Measurements from ENCODE around the gene DIS3L.
A peak's percentile ranks its signal among the peaks of the same experiment; 100 is the strongest.
"Not testable (repeated sequence)": the region's sequence is repeated elsewhere in the genome, so short reads cannot be mapped to it uniquely, and the experiment has no call there.

The DIS3L gene

GRCh38 chr15:66278056-66278455, 15.3 kb upstream of the DIS3L start:
- no peak for DNase-seq

GRCh38 chr15:66278671-66279070, 14.7 kb upstream of the DIS3L start:
- DNase-seq, result no peak

GRCh38 chr15:66284271-66284670, 9.1 kb upstream of the DIS3L start:
- DNase-seq, result no peak

GRCh38 chr15:66285533-66286280, 7.7 kb upstream of the DIS3L start:
- no peak for DNase-seq

GRCh38 chr15:66287461-66288057, 5.8 kb upstream of the DIS3L start:
- peak; percentile 14 for DNase-seq

- DNase-seq, result no peak
Observed at GRCh38 chr15:66288093-66288492, 5.3 kb upstream of the DIS3L start.

- DNase-seq, result no peak
Observed at GRCh38 chr15:66288551-66289185, 4.7 kb upstream of the DIS3L start.

- DNase-seq, result no peak
Observed at GRCh38 chr15:66290007-66290406, 3.4 kb upstream of the DIS3L start.

- no peak for DNase-seq
Observed at GRCh38 chr15:66290518-66290917, 2.9 kb upstream of the DIS3L start.

GRCh38 chr15:66291816-66292570, 1.4 kb upstream of the DIS3L start:
- DNase-seq, result no peak

GRCh38 chr15:66292571-66293418, 573 bp upstream of the DIS3L start:
- no peak for DNase-seq

- DNase-seq, result peak; percentile 7
Observed at GRCh38 chr15:66294157-66294931, 976 bp downstream of the DIS3L start.

GRCh38 chr15:66294932-66295235, 1.5 kb downstream of the DIS3L start:
- no peak for DNase-seq

- DNase-seq, result no peak
Observed at GRCh38 chr15:66296186-66296585, 2.8 kb downstream of the DIS3L start.

GRCh38 chr15:66298803-66299251, 5.5 kb downstream of the DIS3L start:
- DNase-seq, result no peak

- DNase-seq, result no peak
Observed at GRCh38 chr15:66302489-66303278, 9.3 kb downstream of the DIS3L start.

- not testable (repeated sequence) for DNase-seq
Observed at GRCh38 chr15:66304425-66304824, 11.1 kb downstream of the DIS3L start.

GRCh38 chr15:66306381-66306780, 13.0 kb downstream of the DIS3L start:
- no peak for DNase-seq

- DNase-seq, result no peak
Observed at GRCh38 chr15:66308531-66308930, 15.2 kb downstream of the DIS3L start.

- DNase-seq, result no peak
Observed at GRCh38 chr15:66309828-66310227, 16.5 kb downstream of the DIS3L start.

GRCh38 chr15:66310786-66311185, 17.4 kb downstream of the DIS3L start:
- DNase-seq, result no peak

Measured in central memory CD4-positive, alpha-beta T cell (primary cell).